H1 (cell line): ENCODE data around the gene SIGLEC7. TPM values are rescaled to one million over a fixed set of nuclear protein-coding genes. Genes with fewer than 3 reads are reported as not detected.

Experiments
- CHD7 ChIP-seq: fragments of 300-600 bp; sonication (generic); IDR thresholded peaks from 2 replicates; pipeline ENCODE4 v1.7.1; 2012; ENCODE audit warnings: low read length, moderate library complexity, mild to moderate bottlenecking, inconsistent platforms; ENCODE audit not compliant: insufficient replicate concordance
- FOSL1 ChIP-seq: IDR thresholded peaks from 2 replicates; pipeline ENCODE4 v1.6.1; 2011; ENCODE audit warnings: mild to moderate bottlenecking, low read depth, low read length, moderate library complexity; ENCODE audit not compliant: insufficient read depth
- JUN ChIP-seq: IDR thresholded peaks from 2 replicates; pipeline ENCODE4 v1.6.1; 2011; ENCODE audit warnings: low read depth, mild to moderate bottlenecking, improper control_type of control experiment, low read length
- KDM1A ChIP-seq: fragments of 200-600, 300-600 bp; sonication (generic); IDR thresholded peaks from 2 replicates; pipeline ENCODE4 v1.7.1; 2016; ENCODE audit warnings: mild to moderate bottlenecking, low read length, borderline replicate concordance
- RBBP5 ChIP-seq: IDR thresholded peaks from 2 replicates; pipeline ENCODE4 v1.7.1; 2012; ENCODE audit warnings: low read depth, mild to moderate bottlenecking, inconsistent platforms, low read length, moderate library complexity, borderline replicate concordance
- TAF1 ChIP-seq: IDR thresholded peaks from 2 replicates; pipeline ENCODE4 v1.6.1; 2011; ENCODE audit warnings: mild to moderate bottlenecking, low read depth, low read length
- TBP ChIP-seq: IDR thresholded peaks from 2 replicates; pipeline ENCODE4 v1.6.1; 2011; ENCODE audit warnings: low read depth, low read length, improper control_type of control experiment
- TEAD4 ChIP-seq: IDR thresholded peaks from 2 replicates; pipeline ENCODE4 v1.6.1; 2012; ENCODE audit warnings: low read depth, low read length, inconsistent platforms, mixed read lengths
- YY1 ChIP-seq: IDR thresholded peaks from 2 replicates; pipeline ENCODE4 v1.6.1; 2011; ENCODE audit warnings: low read depth, mild to moderate bottlenecking, low read length
- polyA plus RNA-seq, 7 experiments: library from polyadenylated mRNA; depleted of rRNA in 3 of 7; stranded (reverse) in 5 of 7; unstranded in 2 of 7; fragments of >200 nt in 5 of 7; fragments of 200-250 nt in 2 of 7; gene quantifications; 1 replicate in 5 of 7; 2 replicates in 1 of 7; 4 replicates in 1 of 7; pipeline versions ENCODE4 v1.2.1 to v1.2.3, GENCODE V29; 2011 to 2013; ENCODE audit warnings: missing spikeins in 2 of 7, mixed read lengths in 2 of 7
- total RNA-seq: library from RNA; stranded (reverse); fragmentation: NEBNext Ultra II Directional; extraction: Animal tissue kit (Norgen Biotek cat#: 25700); gene quantifications from 2 replicates; pipeline ENCODE4 v1.2.1, GENCODE V29; 2021
- TF ChIP-seq, protein P1 (sequence below), 3 experiments: IDR thresholded peaks; 1 replicate in 2 of 3; 2 replicates in 1 of 3; pipeline versions ENCODE4 v1.5.1 to v1.6.1; 2011; ENCODE audit warnings: low read length in 3 of 3, mild to moderate bottlenecking in 3 of 3, inconsistent platforms in 2 of 3, low read depth in 1 of 3, moderate library complexity in 1 of 3; ENCODE audit not compliant: insufficient read depth in 1 of 3; ENCODE audit errors: control extremely low read depth in 1 of 3

The SIGLEC7 gene
- total and polyA plus RNA-seq, 2 of the 8 experiments (the other 6 are each of a cell fraction or from before 2014, with no cell fraction given): not detected

DNA sequence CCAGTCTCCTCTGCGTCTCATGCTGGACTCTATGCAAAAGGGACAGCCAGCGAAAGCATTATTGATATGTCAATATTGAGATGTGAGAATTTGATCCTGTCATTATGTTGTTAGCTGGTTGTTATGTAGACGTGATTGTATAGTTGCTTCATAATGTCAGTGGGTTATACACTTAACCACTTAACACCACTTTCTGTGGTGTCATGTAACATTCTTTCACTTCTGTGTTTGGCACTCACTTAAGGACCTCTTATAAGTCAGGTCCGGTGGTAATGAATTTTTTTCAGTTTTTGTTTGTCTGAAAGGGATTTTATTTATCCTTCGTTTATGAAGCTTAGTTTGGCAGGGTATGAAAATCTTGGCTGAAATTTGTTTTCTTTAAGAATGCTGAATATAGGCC is 7.1 kb upstream of the SIGLEC7 start (continued):
- TF ChIP-seq CHD7: no peak
- TF ChIP-seq YY1: no peak
- TF ChIP-seq TAF1: no peak
- no peak for TF ChIP-seq KDM1A
- TF ChIP-seq, protein P1, sequence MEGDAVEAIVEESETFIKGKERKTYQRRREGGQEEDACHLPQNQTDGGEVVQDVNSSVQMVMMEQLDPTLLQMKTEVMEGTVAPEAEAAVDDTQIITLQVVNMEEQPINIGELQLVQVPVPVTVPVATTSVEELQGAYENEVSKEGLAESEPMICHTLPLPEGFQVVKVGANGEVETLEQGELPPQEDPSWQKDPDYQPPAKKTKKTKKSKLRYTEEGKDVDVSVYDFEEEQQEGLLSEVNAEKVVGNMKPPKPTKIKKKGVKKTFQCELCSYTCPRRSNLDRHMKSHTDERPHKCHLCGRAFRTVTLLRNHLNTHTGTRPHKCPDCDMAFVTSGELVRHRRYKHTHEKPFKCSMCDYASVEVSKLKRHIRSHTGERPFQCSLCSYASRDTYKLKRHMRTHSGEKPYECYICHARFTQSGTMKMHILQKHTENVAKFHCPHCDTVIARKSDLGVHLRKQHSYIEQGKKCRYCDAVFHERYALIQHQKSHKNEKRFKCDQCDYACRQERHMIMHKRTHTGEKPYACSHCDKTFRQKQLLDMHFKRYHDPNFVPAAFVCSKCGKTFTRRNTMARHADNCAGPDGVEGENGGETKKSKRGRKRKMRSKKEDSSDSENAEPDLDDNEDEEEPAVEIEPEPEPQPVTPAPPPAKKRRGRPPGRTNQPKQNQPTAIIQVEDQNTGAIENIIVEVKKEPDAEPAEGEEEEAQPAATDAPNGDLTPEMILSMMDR (IDR thresholded peaks at IDR 0.05; ENCODE audit: control extremely low read depth in 1 of 3, insufficient read depth in 1 of 3, low read depth in 1 of 3, low read length in 3 of 3): no peak
- no peak for TF ChIP-seq TEAD4
- TF ChIP-seq FOSL1: no peak
- no peak for TF ChIP-seq RBBP5
- no peak for TF ChIP-seq JUN
- no peak for TF ChIP-seq TBP
